Stomach (tissue), 4 donors: ENCODE data around the gene SPATA31D1.

Source experiments
- CTCF ChIP-seq, 7 experiments: fragments of 450-650 bp in 4 of 7; fragments of 200-600 bp in 3 of 7; sonication (generic) in 3 of 7; IDR thresholded peaks; one replicate each; pipeline ENCODE4 v1.5.1; 2016 to 2019; ENCODE audit warnings: antibody characterized with exemption in 7 of 7, control low read depth in 2 of 7, mild to moderate bottlenecking in 1 of 7
- POLR2A ChIP-seq, 4 donors: fragments of 450-650 bp; IDR thresholded peaks; one replicate each; pipeline ENCODE4 v1.6.1; 2016; ENCODE audit warnings: antibody characterized with exemption in 4 of 4, control low read depth in 2 of 4, mild to moderate bottlenecking in 1 of 4, moderate library complexity in 1 of 4
- POLR2AphosphoS5 ChIP-seq, 3 donors: sonication (generic); formaldehyde crosslinking; IDR thresholded peaks; one replicate each; pipeline ENCODE4 v1.6.1; 2016; ENCODE audit warnings: antibody characterized with exemption in 3 of 3

GRCh38 chr9:81976351-81976750, 12.2 kb upstream of the SPATA31D1 start:
- TF ChIP-seq POLR2A (IDR thresholded peaks at IDR 0.05) (no peak), CTCF (IDR thresholded peaks at IDR 0.05) (no peak), POLR2AphosphoS5 (IDR thresholded peaks at IDR 0.05) (no peak)
